Prostate gland (tissue), 2 donors: ENCODE data around the gene FAM124B. TPM values are rescaled to one million over a fixed set of nuclear protein-coding genes. Genes with fewer than 3 reads are reported as not detected.

Experiments used
- DNase-seq: peaks from one replicate; pipeline ENCODE4 v3.0.0-alpha.2; 2019; ENCODE audit warnings: low spot score
- H3K27ac ChIP-seq, 2 donors: fragments of 200-600 bp; sonication (generic); 2 replicates each; pipeline ENCODE4 v1.5.1; 2017 to 2019
- H3K27me3 ChIP-seq: fragments of 200-600 bp; sonication (generic); replicated peaks from 2 replicates; pipeline ENCODE4 v1.5.1; 2019; ENCODE audit not compliant: insufficient read depth
- H3K36me3 ChIP-seq, 2 donors: fragments of 200-600 bp; sonication (generic); 1 replicate in 1 of 2; 2 replicates in 1 of 2; pipeline versions ENCODE4 v1.5.1 to v1.8.1; 2017 to 2019
- H3K4me1 ChIP-seq: fragments of 200-600 bp; sonication (generic); replicated peaks from 2 replicates; pipeline ENCODE4 v1.5.1; 2019
- H3K4me3 ChIP-seq, 2 donors: fragments of 200-600 bp; sonication (generic); 2 replicates each; pipeline ENCODE4 v1.5.1; 2017 to 2019
- H3K9me3 ChIP-seq: fragments of 200-600 bp; sonication (generic); 2 replicates; pipeline ENCODE4 v1.5.1; 2017
- POLR2A ChIP-seq: fragments of 450-650 bp; IDR thresholded peaks from one replicate; pipeline ENCODE4 v1.6.1; 2016; ENCODE audit warnings: antibody characterized with exemption, mild to moderate bottlenecking
- POLR2AphosphoS5 ChIP-seq: sonication (generic); formaldehyde crosslinking; IDR thresholded peaks from one replicate; pipeline ENCODE4 v1.6.1; 2017; ENCODE audit warnings: antibody characterized with exemption
- WGBS: methylation state at CpG from one replicate; pipeline ENCODE4 v1.1.5; 2018; 5-methylcytosine and 5-hydroxymethylcytosine counted together
- intact Hi-C: fragments of 100-400 bp; cut with DNase I; formaldehyde crosslinking; loops from one replicate; pipeline ENCODE4 v1.14.2; 2022
- total RNA-seq, 2 donors: library from RNA; depleted of rRNA; stranded (reverse); fragments of >200 nt; gene quantifications; one replicate each; pipeline ENCODE4 v1.1.0, GENCODE V29; 2016
- TF ChIP-seq, protein P1 (sequence below), 4 experiments: fragments of 200-600 bp in 2 of 4; fragments of 450-650 bp in 2 of 4; sonication (generic) in 2 of 4; IDR thresholded peaks; 1 replicate in 3 of 4; 2 replicates in 1 of 4; pipeline ENCODE4 v1.5.1; 2016 to 2019; ENCODE audit warnings: antibody characterized with exemption in 4 of 4, mild to moderate bottlenecking in 2 of 4, moderate library complexity in 2 of 4

Gene FAM124B
- total RNA-seq, 2 donors from 2014 or later: 0.18 to 0.91 TPM

GRCh38 chr2:224407241-224407701 lies 5.4 kb upstream of the FAM124B start:
- no peak for DNase-seq
- no peaks in the 10 kb centered on the region for H3K27me3 ChIP-seq
- no peak overlapping the region for H3K27ac ChIP-seq
- TF ChIP-seq POLR2AphosphoS5 (no peak), POLR2A (no peak)
- TF ChIP-seq, protein P1, sequence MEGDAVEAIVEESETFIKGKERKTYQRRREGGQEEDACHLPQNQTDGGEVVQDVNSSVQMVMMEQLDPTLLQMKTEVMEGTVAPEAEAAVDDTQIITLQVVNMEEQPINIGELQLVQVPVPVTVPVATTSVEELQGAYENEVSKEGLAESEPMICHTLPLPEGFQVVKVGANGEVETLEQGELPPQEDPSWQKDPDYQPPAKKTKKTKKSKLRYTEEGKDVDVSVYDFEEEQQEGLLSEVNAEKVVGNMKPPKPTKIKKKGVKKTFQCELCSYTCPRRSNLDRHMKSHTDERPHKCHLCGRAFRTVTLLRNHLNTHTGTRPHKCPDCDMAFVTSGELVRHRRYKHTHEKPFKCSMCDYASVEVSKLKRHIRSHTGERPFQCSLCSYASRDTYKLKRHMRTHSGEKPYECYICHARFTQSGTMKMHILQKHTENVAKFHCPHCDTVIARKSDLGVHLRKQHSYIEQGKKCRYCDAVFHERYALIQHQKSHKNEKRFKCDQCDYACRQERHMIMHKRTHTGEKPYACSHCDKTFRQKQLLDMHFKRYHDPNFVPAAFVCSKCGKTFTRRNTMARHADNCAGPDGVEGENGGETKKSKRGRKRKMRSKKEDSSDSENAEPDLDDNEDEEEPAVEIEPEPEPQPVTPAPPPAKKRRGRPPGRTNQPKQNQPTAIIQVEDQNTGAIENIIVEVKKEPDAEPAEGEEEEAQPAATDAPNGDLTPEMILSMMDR (IDR thresholded peaks at IDR 0.05): no peak
- H3K4me3 ChIP-seq: no peak overlapping the region
- WGBS: 75% methylated on average over 5 of the region's 5 CpGs
- no peaks in the 10 kb centered on the region for H3K9me3 ChIP-seq
- intact Hi-C loops: no loop called here
- no peaks in the 10 kb centered on the region for H3K36me3 ChIP-seq
- no peaks in the 10 kb centered on the region for H3K4me1 ChIP-seq

DNA sequence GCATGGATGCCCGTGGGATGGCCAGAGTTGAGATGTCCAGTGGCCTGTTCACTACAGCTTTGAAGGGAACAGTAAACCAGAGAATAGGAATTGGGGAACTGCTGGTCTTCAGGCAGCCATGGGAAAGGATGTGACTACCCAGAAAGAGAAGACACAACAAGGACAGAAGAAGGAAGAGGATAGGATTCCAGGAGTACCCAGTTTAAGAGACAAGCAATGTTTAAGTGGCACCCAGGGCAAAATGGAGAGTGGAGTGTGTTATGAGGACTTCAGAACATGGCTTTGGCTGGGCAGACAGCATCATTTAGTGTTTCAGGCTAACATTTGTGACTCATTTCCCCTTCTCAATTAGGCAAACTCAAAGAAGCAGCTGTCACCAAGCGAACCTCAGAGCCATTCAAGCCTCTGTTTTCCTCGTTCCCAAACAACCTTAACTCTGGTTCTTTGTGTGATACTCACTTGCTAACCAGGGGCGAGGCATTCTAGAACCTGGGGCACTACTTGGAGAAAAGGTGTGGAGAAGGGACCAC lies 4.0 kb upstream of the FAM124B start:
- intact Hi-C loops: no loop called here
- no peaks in the 10 kb centered on the region for H3K9me3 ChIP-seq
- no peaks in the 10 kb centered on the region for H3K27me3 ChIP-seq
- no peak overlapping the region for H3K4me3 ChIP-seq
- no peaks in the 10 kb centered on the region for H3K36me3 ChIP-seq
- no peak for DNase-seq
- no peaks in the 10 kb centered on the region for H3K4me1 ChIP-seq
- 58% methylated on average over 4 of the region's 4 CpGs for WGBS
- H3K27ac ChIP-seq: no peak overlapping the region
- TF ChIP-seq, protein P1 (IDR thresholded peaks at IDR 0.05): no peak
- TF ChIP-seq POLR2A (no peak), POLR2AphosphoS5 (no peak)

DNA sequence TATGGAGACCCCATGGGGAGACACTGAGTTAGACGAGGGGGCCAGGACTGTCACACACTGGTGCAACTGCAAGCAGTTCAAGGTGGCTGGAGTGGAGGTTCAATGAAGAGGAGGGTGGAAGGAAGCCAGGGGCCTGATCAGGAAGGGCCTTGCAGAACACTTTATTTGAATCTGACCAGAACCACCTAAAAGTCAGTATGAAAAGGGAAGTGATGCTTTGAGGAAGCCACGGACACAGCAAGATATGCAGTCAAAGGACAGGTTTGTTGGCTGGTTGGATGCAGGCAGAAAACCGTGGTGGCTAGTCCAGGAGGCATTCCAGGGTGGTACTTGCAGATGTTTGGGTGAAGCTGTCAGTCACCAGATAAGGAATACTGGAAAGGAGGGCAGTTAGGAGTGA lies 3.5 kb upstream of the FAM124B start:
- Histone ChIP-seq H3K36me3 (no peaks in the 10 kb centered on the region), H3K27me3 (no peaks in the 10 kb centered on the region), H3K9me3 (no peaks in the 10 kb centered on the region), H3K4me3 (no peak overlapping the region), H3K27ac (no peak overlapping the region), H3K4me1 (no peaks in the 10 kb centered on the region)
- intact Hi-C loops: no loop called here
- WGBS: 78% methylated on average over 3 of the region's 3 CpGs
- TF ChIP-seq, protein P1 (IDR thresholded peaks at IDR 0.05): no peak
- TF ChIP-seq POLR2A: no peak
- DNase-seq: no peak

GRCh38 chr2:224404796-224405195 lies 2.9 kb upstream of the FAM124B start:
- TF ChIP-seq POLR2A (no peak), POLR2AphosphoS5 (no peak)
- TF ChIP-seq, protein P1 (IDR thresholded peaks at IDR 0.05): no peak
- DNase-seq: no peak
- H3K36me3 ChIP-seq: no peaks in the 10 kb centered on the region
- H3K4me3 ChIP-seq: no peak overlapping the region
- no peaks in the 10 kb centered on the region for H3K4me1 ChIP-seq
- WGBS: 80% methylated on average over 5 of the region's 5 CpGs
- H3K27me3 ChIP-seq: no peaks in the 10 kb centered on the region
- intact Hi-C loops: no loop called here
- no peaks in the 10 kb centered on the region for H3K9me3 ChIP-seq
- H3K27ac ChIP-seq: no peak overlapping the region

- Histone ChIP-seq H3K4me1 (no peaks in the 10 kb centered on the region), H3K4me3 (no peak overlapping the region), H3K36me3 (no peaks in the 10 kb centered on the region), H3K27ac (no peak overlapping the region), H3K27me3 (no peaks in the 10 kb centered on the region), H3K9me3 (no peaks in the 10 kb centered on the region)
- DNase-seq: no peak
- intact Hi-C loops: no loop called here
- WGBS: 72% methylated on average over 2 of the region's 2 CpGs
- TF ChIP-seq POLR2AphosphoS5 (no peak), POLR2A (no peak)
- TF ChIP-seq, protein P1 (IDR thresholded peaks at IDR 0.05): no peak
Observed at GRCh38 chr2:224403657-224404056, 1.8 kb upstream of the FAM124B start.
